Measurements from ENCODE around the gene KRTAP5-2. TPM values are rescaled to one million over a fixed set of nuclear protein-coding genes. Genes with fewer than 3 reads are reported as not detected.

KRTAP5-2 gene
- total and polyA plus RNA-seq, 2 of the 4 experiments (the other 2 are of a cell fraction): not detected

- H4K91ac ChIP-seq (ENCODE audit: insufficient read depth, low read depth, low read length): peak within 1 kb of the TSS; percentile 47; the same call in 1 of the 2 replicates
- H3K18ac ChIP-seq (ENCODE audit: low read depth, low read length): no peak within 1 kb of the TSS
- H3K9ac ChIP-seq (ENCODE audit: low read depth, low read length): peak within 1 kb of the TSS; percentile 57
- peak within 1 kb of the TSS; percentile 93 for H3K4me2 ChIP-seq (ENCODE audit: low read depth, low read length)
- H3K4ac ChIP-seq (ENCODE audit: low read depth, low read length): peak within 1 kb of the TSS; percentile 65; the same call in 1 of the 2 replicates
- intact Hi-C loops (cut with micrococcal nuclease) (no loop called here), in situ Hi-C loops (cut with MboI; ENCODE audit: low sequenced_read_pairs) (no loop called here), dilution Hi-C loops (cut with HindIII; ENCODE audit: low sequenced_read_pairs, unreplicated experiment) (no loop called here)
- H3K23ac ChIP-seq (ENCODE audit: low read depth, low read length): no peak within 1 kb of the TSS
- no peaks in the 10 kb centered on the region for H3K9me3 ChIP-seq (ENCODE audit: control insufficient read depth, insufficient read depth, low read length)
- H3K4me1 ChIP-seq (ENCODE audit: control insufficient read depth, insufficient read depth, low read length): peaks cover 3% of the 10 kb centered on the region
- H3K56ac ChIP-seq (ENCODE audit: extremely low read depth, insufficient read depth, low read length): no peak within 1 kb of the TSS
- 4% methylated on average over 28 of the region's 124 CpGs; no CpG with 5 or more reads in 1 of the 2 experiments for WGBS, 2 experiments (ENCODE audit: extremely low coverage in 2 of 2, insufficient read length in 1 of 2)
- H3K4me3 ChIP-seq (ENCODE audit: insufficient read depth, low read depth, low read length): peak within 1 kb of the TSS; percentile 58
- ChIA-PET CTCF (interaction anchor here (4.4 kb wide), 1 partner anchor 26 kb away, joined by 30 read pairs; no protein-coding TSS in a partner anchor), POLR2A (ENCODE audit: unreplicated experiment) (interaction anchor here (0.6 kb wide), 1 partner anchor 14 kb away, joined by 4 read pairs; no protein-coding TSS in a partner anchor)
- no peak within 1 kb of the TSS for H2BK20ac ChIP-seq (ENCODE audit: low read depth, low read length)
- H3K79me1 ChIP-seq (ENCODE audit: low read depth in 1 of 2, low read length in 2 of 2): peaks cover 11 to 26% of the 10 kb centered on the region in 2 experiments; a peak in 2 of 4 replicates
- peaks cover 24% of the 10 kb centered on the region for H3K27me3 ChIP-seq (ENCODE audit: control insufficient read depth, insufficient read depth, low read length)
- peak within 1 kb of the TSS; percentile 85 for H2AFZ ChIP-seq (replicated peaks; ENCODE audit: low read length, poor library complexity)
- H4K20me1 ChIP-seq (ENCODE audit: insufficient read depth, low read length): peaks cover 47% of the 10 kb centered on the region
- no TSS peak for BruUV-seq (replicated peaks)
- 0 out of 2 replicates have a peak within 1 kb of the TSS, but pooled peaks have one; percentile 13 for H4K5ac ChIP-seq (ENCODE audit: low read depth, low read length)
- H2AK5ac ChIP-seq (ENCODE audit: low read depth, low read length): no peak within 1 kb of the TSS
- ATAC-seq (ENCODE audit: low read depth) (peak; percentile 83), DNase-seq (peak; percentile 84)
- H2BK15ac ChIP-seq (ENCODE audit: low read depth, low read length): no peak within 1 kb of the TSS
- H3K9me1 ChIP-seq (ENCODE audit: insufficient read depth, low read length): no peaks in the 10 kb centered on the region
- H2BK120ac ChIP-seq (ENCODE audit: low read depth, low read length): 0 out of 2 replicates have a peak within 1 kb of the TSS, but pooled peaks have one; percentile 40
- no peaks in the 10 kb centered on the region for H3K36me3 ChIP-seq (ENCODE audit: control insufficient read depth, insufficient read depth, low read length)
- TF ChIP-seq, protein P1, sequence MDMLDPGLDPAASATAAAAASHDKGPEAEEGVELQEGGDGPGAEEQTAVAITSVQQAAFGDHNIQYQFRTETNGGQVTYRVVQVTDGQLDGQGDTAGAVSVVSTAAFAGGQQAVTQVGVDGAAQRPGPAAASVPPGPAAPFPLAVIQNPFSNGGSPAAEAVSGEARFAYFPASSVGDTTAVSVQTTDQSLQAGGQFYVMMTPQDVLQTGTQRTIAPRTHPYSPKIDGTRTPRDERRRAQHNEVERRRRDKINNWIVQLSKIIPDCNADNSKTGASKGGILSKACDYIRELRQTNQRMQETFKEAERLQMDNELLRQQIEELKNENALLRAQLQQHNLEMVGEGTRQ (IDR thresholded peaks at IDR 0.05; ENCODE audit: low read depth, low read length): peak; percentile 29; the same call in 1 of the 2 replicates
- TF ChIP-seq POLR2A (IDR thresholded peaks at IDR 0.05; ENCODE audit: low read depth, low read length) (peak; percentile 32; the same call in 1 of the 2 replicates), MAZ (IDR thresholded peaks at IDR 0.05; ENCODE audit: borderline replicate concordance, low read depth, low read length) (peak; percentile 77; the same call in 1 of the 2 replicates), FOS (IDR thresholded peaks at IDR 0.05; ENCODE audit: low read depth, low read length) (peak; percentile 48; the same call in 1 of the 2 replicates), BHLHE40 (IDR thresholded peaks at IDR 0.05; ENCODE audit: low read depth, low read length) (no peak)
- peak within 1 kb of the TSS; percentile 59; the same call in 1 of the 2 replicates for H3K14ac ChIP-seq (replicated peaks; ENCODE audit: low read depth, low read length)
- peak within 1 kb of the TSS; percentile 15; the same call in 1 of the 2 replicates for H3K27ac ChIP-seq (ENCODE audit: insufficient read depth, low read length)
- no peak within 1 kb of the TSS; a peak in 1 of 4 replicates for H4K8ac ChIP-seq (ENCODE audit: low read depth in 2 of 2, low read length in 2 of 2)
- no peak within 1 kb of the TSS for H2BK5ac ChIP-seq (ENCODE audit: low read depth, low read length, poor library complexity, severe bottlenecking)
- H2AK9ac ChIP-seq (replicated peaks; ENCODE audit: low read depth, low read length, poor library complexity): peak within 1 kb of the TSS; percentile 94
Measured at GRCh38 chr11:1572197-1573076, 25.7 kb downstream of the KRTAP5-2 start, which contains the start of gene DUSP8. TSS of gene DUSP8 (minus strand) at chr11:1572271. CDS start at chr11:1565826, 6,445 bp downstream.
